NCI-H146 treated with DMSO at 0.1 percent for 48 hours (cell line): ENCODE results near the gene KIAA1614.

ENCODE experiments used
- DNase-seq: peaks from one replicate; lab custom pipeline; 2025; ENCODE audit not compliant: unreplicated experiment; lab: John Stamatoyannopoulos, UW

The KIAA1614 gene

GRCh38 chr1:180906511-180906910, 6.2 kb upstream of the KIAA1614 start:
- DNase-seq, result no peak

DNA sequence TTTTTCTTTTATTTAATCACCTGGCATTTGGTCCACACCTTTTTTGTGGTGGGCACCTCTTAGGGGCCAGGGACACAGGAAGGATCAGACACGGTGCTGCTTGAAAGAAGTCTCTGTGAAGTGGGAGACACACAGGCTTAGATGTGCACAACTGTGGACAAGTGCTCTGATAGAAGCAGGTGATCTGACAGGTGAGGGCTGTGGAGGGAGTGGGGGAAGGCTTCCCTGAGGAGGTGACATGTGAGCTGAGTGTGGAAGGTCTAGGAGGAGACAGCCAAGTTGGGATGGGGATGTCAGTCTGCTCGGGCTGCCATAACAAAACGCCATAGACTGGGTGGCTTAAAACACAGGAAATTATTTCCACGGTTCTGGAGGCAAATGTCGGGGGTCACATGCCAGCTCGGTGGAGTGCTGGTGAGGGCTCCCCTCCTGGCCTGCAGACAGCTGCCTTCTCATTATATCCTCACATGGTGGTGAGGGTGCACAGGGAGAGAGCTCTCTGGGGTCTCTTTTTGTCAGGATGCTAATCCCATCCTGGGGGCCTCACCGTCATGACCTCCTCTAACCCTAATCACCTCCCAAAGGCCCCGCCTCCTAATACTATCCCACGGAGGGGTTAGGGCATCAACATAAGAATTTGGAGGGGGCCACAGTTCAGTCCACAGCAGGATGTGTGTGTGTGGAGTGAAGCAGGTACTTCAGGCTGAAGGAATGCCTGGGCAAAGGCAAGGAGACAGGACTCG, 5.2 kb upstream of the KIAA1614 start:
- DNase-seq, result no peak

- no peak for DNase-seq
Measured at GRCh38 chr1:180908074-180908765, 4.5 kb upstream of the KIAA1614 start.

DNA sequence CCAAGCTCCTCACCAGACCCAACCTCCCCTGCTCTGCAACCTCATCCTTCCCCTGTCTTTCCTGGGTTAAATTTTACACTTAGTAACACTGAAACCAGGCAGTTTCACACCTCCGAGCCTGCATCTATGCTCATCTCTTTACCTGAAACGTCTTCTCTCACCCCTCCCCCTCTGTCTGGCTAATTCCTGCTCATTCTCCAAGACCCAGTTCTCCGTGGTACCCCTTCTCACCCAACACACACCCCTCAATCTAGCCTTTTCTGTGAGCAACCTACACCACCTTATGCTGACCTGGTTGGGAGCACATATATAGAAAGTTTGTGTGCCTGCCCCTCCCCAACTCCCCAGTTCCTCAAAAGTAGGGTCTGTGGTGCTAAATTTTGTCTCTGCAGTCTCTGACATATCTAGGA, 3.7 kb upstream of the KIAA1614 start:
- no peak for DNase-seq

DNA sequence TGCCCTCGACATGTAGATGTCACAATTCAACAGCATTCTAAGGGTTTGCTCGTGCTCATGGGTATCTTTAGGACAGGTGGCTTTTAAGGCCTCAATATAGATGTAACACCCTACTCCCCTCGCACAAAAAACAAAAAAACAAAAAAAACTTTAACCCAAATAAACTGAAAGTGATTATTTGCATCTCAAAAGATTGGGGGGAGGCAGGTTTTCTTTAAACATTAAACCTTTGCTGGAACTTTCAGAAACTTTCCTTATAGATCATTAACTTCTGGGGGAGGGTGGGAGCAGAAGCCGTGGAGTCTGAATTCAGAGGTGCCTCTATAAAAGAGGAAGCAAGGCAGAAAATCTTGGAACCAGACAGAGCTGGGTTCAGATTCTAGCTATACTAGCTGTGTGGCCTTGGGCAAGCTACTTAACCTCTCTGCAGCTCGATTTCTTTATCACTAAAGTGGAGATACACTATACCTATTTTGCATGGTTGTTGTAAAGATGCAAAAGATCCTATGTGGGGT, 3.2 kb upstream of the KIAA1614 start:
- DNase-seq, result no peak

DNA sequence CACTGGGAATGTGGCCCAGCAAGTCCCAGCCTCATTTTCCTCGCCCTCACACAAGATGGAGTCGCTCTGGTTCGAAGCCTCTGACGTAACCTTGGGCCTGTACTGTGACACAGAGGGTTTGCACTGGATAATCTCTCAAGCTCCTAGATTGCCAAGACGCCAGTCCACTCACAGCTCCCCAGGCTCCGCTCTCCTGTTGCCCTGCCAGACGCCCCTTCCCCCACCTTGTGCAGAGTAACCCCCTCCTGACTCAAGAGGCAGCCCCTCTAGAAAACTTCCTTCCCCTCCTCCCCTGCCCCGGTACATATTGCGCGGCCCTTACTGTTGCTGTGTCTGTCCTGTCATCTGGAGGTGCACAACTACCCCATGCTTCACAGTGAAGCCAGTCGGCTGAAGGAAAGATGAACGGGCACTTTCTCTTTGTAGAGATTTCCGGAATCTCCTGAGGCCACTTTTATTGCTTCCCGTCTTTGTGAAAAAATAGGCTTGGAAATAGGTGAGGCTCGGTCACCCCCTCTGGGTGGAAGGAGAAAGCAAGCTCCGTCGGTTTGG, 981 bp upstream of the KIAA1614 start:
- DNase-seq, result no peak

DNA sequence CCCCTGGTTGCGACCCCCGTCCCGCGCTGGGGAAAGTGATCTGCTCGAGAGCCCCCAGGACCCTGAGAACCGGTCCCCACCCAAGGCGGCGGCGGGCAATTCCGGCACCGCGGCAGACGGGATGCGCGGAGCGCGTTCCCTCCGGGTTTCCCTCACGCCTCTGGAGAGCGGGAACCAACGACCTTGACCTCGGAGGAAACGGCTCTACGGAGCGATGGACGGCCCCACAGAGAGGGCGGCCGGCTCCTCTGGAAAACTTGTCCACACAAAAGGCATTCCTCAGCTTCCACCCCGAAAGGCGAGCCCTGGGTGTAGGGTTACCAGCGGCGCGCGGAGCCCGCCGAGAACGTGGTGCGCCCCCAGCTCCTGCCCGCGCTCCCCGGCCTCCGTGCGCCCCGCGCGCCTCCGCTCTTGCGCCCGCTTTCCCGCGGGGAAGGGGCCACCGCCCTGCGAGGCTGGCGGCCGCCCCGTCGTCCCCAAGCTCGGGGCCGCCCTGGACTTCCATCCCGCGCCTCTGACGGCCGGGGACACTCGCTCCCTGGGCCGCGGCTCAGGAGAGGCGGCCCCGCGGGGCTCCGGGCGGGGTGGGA, 391 bp upstream of the KIAA1614 start:
- no peak for DNase-seq

GRCh38 chr1:180915426-180915965, 2.8 kb downstream of the KIAA1614 start:
- DNase-seq, result no peak

- no peak for DNase-seq
Measured at GRCh38 chr1:180916012-180916770, 3.5 kb downstream of the KIAA1614 start.

GRCh38 chr1:180916771-180917170, 4.1 kb downstream of the KIAA1614 start:
- DNase-seq, result no peak

- no peak for DNase-seq
Measured at GRCh38 chr1:180917306-180918065, 4.8 kb downstream of the KIAA1614 start.

DNA sequence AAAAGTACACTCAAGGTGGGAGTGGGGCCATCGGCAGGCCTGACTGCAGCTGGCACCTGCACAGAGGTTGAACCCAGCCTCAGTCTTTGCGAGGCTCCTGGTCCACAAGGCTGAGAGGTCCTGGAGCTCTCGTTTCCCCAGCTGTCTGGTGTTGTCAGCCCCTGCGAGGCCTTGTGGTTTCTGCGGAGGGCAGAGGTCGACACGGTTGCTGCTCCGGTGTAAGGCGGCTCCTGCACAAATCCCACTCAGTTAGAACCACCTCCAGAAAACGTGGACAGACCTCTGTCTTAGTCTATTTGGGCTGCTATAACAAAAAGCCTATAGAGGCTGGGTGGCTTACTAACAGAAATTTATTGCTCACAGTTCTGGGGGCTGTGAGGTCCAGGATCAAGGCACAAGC, 5.8 kb downstream of the KIAA1614 start:
- no peak for DNase-seq

GRCh38 chr1:180919183-180919700, 6.5 kb downstream of the KIAA1614 start:
- no peak for DNase-seq

GRCh38 chr1:180920193-180920592, 7.5 kb downstream of the KIAA1614 start:
- no peak for DNase-seq

DNA sequence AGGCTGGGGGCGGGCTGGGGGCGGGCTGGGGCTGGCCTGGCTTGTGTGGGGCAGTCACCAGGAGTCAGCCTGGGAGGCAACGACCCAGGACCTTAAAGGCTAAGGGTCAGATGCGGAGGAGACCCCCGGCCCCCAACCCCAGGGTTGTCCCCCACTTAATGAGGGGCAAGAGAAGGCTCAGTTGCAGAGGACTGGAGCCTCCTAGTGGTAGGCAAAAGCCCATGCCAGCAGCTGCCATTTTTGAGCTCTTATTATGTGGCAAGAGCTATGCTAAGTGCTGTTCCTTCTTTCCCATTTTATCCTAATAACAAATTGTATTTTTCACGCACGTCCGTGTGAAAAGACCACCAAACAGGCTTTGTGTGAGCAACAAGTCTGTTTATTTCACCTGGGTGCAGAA, 8.0 kb downstream of the KIAA1614 start:
- DNase-seq, result no peak

DNA sequence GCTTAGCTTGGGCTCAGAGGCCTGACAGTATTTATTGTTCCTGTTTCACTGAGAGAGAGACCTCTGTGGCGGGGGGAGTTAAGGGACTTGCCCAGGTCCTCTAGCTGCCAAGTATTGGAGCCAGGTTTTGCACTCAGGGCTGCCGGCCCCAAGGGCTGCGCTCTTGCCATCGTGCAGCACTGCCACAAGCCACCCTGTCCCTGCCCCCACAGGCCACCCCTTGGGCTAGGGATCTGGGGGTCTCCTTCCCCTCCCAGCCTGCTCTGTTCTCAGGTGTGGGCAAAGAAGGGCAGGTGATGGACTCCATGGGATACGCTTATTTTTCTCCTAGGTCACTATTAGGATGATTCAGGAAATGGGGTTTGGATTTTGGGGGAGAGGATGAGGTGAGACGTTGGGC, 8.7 kb downstream of the KIAA1614 start:
- no peak for DNase-seq

- DNase-seq, result no peak
Measured at GRCh38 chr1:180921891-180922630, 9.4 kb downstream of the KIAA1614 start.

GRCh38 chr1:180922631-180923015, 9.9 kb downstream of the KIAA1614 start:
- DNase-seq, result no peak
